MM.1S (cell line): ENCODE data around the gene RPS6KA2.

Experiments used
- DNase-seq: peaks from one replicate; pipeline ENCODE4 v3.0.0-alpha.2; 2015
- H2AFZ ChIP-seq: fragments of 300-600 bp; sonication (generic); 2 replicates; pipeline ENCODE4 v1.6.0; 2016; ENCODE audit warnings: antibody characterized with exemption, low read length
- H3F3A ChIP-seq: fragments of 300-600 bp; sonication (generic); 2 replicates; pipeline ENCODE4 v1.6.1; 2016; ENCODE audit warnings: mild to moderate bottlenecking, antibody characterized with exemption, low read length, moderate library complexity, mixed read lengths; ENCODE audit not compliant: insufficient read depth
- H3K27ac ChIP-seq: fragments of 300-600 bp; sonication (generic); 2 replicates; pipeline ENCODE4 v1.5.1; 2016; ENCODE audit warnings: mild to moderate bottlenecking, low read length
- H3K27me3 ChIP-seq: fragments of 300-600 bp; sonication (generic); replicated peaks from 2 replicates; pipeline ENCODE4 v1.6.0; 2016; ENCODE audit warnings: low read length; ENCODE audit not compliant: insufficient read depth
- H3K36me3 ChIP-seq: fragments of 300-600 bp; sonication (generic); replicated peaks from 2 replicates; pipeline ENCODE4 v1.6.1; 2016; ENCODE audit warnings: mild to moderate bottlenecking, low read length, mixed read lengths; ENCODE audit not compliant: insufficient read depth
- H3K4me1 ChIP-seq: fragments of 300-600 bp; sonication (generic); 2 replicates; pipeline ENCODE4 v1.6.1; 2016; ENCODE audit warnings: low read length, mixed read lengths
- H3K4me2 ChIP-seq: fragments of 300-600 bp; sonication (generic); 2 replicates; pipeline ENCODE4 v1.6.0; 2016; ENCODE audit warnings: low read depth, low read length
- H3K4me3 ChIP-seq: fragments of 300-600 bp; sonication (generic); 2 replicates; pipeline ENCODE4 v1.5.1; 2016; ENCODE audit warnings: low read length, mixed read lengths
- H3K79me2 ChIP-seq: fragments of 300-600 bp; sonication (generic); 2 replicates; pipeline ENCODE4 v1.6.1; 2016; ENCODE audit warnings: mixed run types, low read length, mixed read lengths
- H3K9ac ChIP-seq: fragments of 300-600 bp; sonication (generic); 2 replicates; pipeline ENCODE4 v1.6.1; 2016; ENCODE audit warnings: low read length, mixed read lengths
- H3K9me2 ChIP-seq: fragments of 300-600 bp; sonication (generic); replicated peaks from 2 replicates; pipeline ENCODE4 v1.6.1; 2016; ENCODE audit warnings: mild to moderate bottlenecking, low read length, mixed read lengths; ENCODE audit not compliant: insufficient read depth
- H3K9me3 ChIP-seq: fragments of 300-600 bp; sonication (generic); replicated peaks from 2 replicates; pipeline ENCODE4 v1.6.1; 2016; ENCODE audit warnings: mild to moderate bottlenecking, low read length, mixed read lengths; ENCODE audit not compliant: insufficient read depth
- H4K20me1 ChIP-seq: fragments of 300-600 bp; sonication (generic); 2 replicates; pipeline ENCODE4 v1.6.1; 2016; ENCODE audit warnings: mild to moderate bottlenecking, low read length, moderate library complexity, mixed read lengths; ENCODE audit not compliant: insufficient read depth
- EZH2 ChIP-seq: fragments of 300-600 bp; sonication (generic); optimal IDR thresholded peaks from 2 replicates; pipeline ENCODE3; 2017; ENCODE audit warnings: low read depth, mild to moderate bottlenecking, antibody characterized with exemption, low read length, mixed read lengths
- EZH2phosphoT487 ChIP-seq: fragments of 300-600 bp; sonication (generic); IDR thresholded peaks from 2 replicates; pipeline ENCODE4 v1.6.1; 2018; ENCODE audit warnings: antibody characterized with exemption, low read length
- TF ChIP-seq, protein P1 (sequence below): fragments of 300-600 bp; sonication (generic); IDR thresholded peaks from 2 replicates; pipeline ENCODE4 v1.5.1; 2016; ENCODE audit warnings: antibody characterized with exemption, low read length, mixed read lengths

Gene RPS6KA2

GRCh38 chr6:166559662-166560061 is 67.4 kb downstream of the RPS6KA2 start:
- Histone ChIP-seq H3K27ac (no peak overlapping the region), H3K36me3 (no peaks in the 10 kb centered on the region), H3K4me2 (no peak overlapping the region), H3F3A (no peaks in the 10 kb centered on the region), H4K20me1 (no peaks in the 10 kb centered on the region), H3K4me1 (no peaks in the 10 kb centered on the region), H3K9ac (no peak overlapping the region), H3K79me2 (no peaks in the 10 kb centered on the region), H3K9me2 (no peaks in the 10 kb centered on the region), H2AFZ (no peak overlapping the region), H3K27me3 (no peaks in the 10 kb centered on the region), H3K9me3 (no peaks in the 10 kb centered on the region), H3K4me3 (no peak overlapping the region)
- no peak for TF ChIP-seq EZH2phosphoT487
- TF ChIP-seq EZH2: no peak
- TF ChIP-seq, protein P1, sequence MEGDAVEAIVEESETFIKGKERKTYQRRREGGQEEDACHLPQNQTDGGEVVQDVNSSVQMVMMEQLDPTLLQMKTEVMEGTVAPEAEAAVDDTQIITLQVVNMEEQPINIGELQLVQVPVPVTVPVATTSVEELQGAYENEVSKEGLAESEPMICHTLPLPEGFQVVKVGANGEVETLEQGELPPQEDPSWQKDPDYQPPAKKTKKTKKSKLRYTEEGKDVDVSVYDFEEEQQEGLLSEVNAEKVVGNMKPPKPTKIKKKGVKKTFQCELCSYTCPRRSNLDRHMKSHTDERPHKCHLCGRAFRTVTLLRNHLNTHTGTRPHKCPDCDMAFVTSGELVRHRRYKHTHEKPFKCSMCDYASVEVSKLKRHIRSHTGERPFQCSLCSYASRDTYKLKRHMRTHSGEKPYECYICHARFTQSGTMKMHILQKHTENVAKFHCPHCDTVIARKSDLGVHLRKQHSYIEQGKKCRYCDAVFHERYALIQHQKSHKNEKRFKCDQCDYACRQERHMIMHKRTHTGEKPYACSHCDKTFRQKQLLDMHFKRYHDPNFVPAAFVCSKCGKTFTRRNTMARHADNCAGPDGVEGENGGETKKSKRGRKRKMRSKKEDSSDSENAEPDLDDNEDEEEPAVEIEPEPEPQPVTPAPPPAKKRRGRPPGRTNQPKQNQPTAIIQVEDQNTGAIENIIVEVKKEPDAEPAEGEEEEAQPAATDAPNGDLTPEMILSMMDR: no peak
- DNase-seq: no peak

DNA sequence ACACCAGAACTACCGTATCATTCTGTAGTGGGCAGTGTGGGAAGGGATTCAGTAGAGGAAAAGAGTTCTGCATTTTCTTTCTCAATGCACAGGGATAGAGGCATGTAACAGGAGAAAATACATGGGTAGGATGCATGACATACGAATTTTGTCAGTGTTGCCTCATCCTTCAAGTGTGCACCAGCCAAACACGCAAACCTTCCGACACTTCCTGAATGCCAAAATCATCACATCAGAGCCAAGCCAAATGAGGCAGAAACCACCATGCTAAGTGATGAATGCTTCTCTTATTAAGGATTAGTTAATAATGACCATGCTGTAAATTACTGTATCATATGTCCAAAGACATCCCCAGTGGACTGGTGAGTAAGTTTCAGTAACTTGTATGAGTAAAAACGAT is 67.8 kb downstream of the RPS6KA2 start:
- Histone ChIP-seq H3K9me2 (no peaks in the 10 kb centered on the region), H3K4me1 (no peaks in the 10 kb centered on the region), H3K79me2 (no peaks in the 10 kb centered on the region), H2AFZ (no peak overlapping the region), H3K27me3 (no peaks in the 10 kb centered on the region), H3K36me3 (no peaks in the 10 kb centered on the region), H3F3A (no peaks in the 10 kb centered on the region), H3K4me3 (no peak overlapping the region), H3K27ac (no peak overlapping the region), H3K4me2 (no peak overlapping the region), H3K9me3 (no peaks in the 10 kb centered on the region), H3K9ac (no peak overlapping the region), H4K20me1 (no peaks in the 10 kb centered on the region)
- DNase-seq: no peak
- TF ChIP-seq EZH2 (no peak), EZH2phosphoT487 (no peak)
- TF ChIP-seq, protein P1: no peak

DNA sequence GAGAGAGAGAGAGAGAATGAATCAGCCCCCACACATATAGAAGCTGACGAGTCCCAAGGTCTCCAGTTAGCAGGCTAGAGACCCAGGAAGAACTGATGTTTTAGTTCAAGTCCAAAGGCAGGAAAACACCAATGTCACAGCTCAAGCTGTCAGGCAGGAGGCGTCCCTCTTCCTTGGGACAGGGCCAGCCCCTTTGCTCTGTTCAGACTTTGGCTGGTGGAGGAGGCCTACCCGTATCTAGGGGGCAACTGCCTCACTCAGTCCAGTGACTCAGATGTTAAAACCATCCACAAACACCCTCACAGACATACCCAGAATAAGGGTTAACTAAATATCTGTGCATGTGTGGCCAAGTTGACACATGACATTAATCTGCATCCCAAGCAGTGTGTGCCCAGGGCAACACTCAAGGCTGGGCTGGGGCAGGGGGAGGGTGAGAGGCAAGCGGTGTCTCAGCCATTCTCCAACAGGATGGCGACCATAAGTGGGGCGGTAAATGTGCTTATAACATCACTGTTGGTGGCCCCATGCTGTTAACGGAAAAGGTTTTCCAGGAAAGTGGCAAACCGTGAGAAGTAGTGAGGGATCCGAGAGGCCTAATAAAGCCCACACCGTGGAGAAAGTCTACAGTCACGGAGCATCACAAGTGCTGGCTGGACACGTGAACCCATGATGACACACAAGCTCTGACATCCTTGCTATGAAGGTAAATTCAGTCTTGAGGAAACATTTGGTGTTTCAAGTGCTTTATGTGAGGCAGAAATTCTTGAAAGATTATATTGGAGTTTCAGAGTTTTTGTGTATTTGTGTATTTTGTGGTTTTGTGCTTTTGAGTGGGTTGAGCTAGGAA is 68.7 kb downstream of the RPS6KA2 start:
- no peaks in the 10 kb centered on the region for H3K27me3 ChIP-seq
- H3K4me2 ChIP-seq: no peak overlapping the region
- no peak overlapping the region for H3K4me3 ChIP-seq
- H3K9ac ChIP-seq: no peak overlapping the region
- no peak for DNase-seq
- H2AFZ ChIP-seq: no peak overlapping the region
- no peaks in the 10 kb centered on the region for H4K20me1 ChIP-seq
- no peak for TF ChIP-seq EZH2phosphoT487
- no peaks in the 10 kb centered on the region for H3K36me3 ChIP-seq
- no peak overlapping the region for H3K27ac ChIP-seq
- no peaks in the 10 kb centered on the region for H3K79me2 ChIP-seq
- H3F3A ChIP-seq: no peaks in the 10 kb centered on the region
- H3K4me1 ChIP-seq: no peaks in the 10 kb centered on the region
- no peaks in the 10 kb centered on the region for H3K9me2 ChIP-seq
- no peaks in the 10 kb centered on the region for H3K9me3 ChIP-seq

DNA sequence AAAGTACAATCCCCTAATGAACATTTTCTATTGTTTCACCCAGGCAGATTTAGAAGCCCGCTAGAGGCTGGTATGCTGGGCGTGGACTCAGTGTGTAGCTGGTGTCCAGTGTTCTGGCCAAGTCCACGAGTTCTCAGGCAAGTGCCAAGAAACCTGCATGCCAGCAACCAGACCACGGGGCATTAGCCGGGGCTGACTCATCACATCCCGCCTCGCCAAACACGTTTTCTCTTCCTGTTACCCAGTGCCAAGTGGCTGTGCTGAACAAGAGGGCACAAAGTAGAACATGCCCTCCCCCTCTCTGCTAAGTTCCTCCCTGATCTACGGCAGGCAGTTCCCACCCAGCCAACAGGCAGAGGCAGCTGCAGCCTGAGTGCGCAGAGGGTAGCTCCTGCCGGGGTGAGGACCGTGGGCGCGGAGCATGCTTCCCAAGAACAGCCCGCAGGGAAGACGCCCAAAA is 70.2 kb downstream of the RPS6KA2 start:
- Histone ChIP-seq H3K9ac (no peak overlapping the region), H3K4me3 (no peak overlapping the region), H3K36me3 (no peaks in the 10 kb centered on the region), H4K20me1 (no peaks in the 10 kb centered on the region), H3F3A (no peaks in the 10 kb centered on the region), H3K9me3 (no peaks in the 10 kb centered on the region), H3K4me2 (no peak overlapping the region), H3K27me3 (no peaks in the 10 kb centered on the region), H2AFZ (no peak overlapping the region), H3K9me2 (no peaks in the 10 kb centered on the region), H3K4me1 (no peaks in the 10 kb centered on the region), H3K27ac (no peak overlapping the region), H3K79me2 (no peaks in the 10 kb centered on the region)
- no peak for DNase-seq
- TF ChIP-seq EZH2: no peak
- no peak for TF ChIP-seq EZH2phosphoT487
- TF ChIP-seq, protein P1: no peak
